Measurements from ENCODE around the gene CHST12. TPM values are rescaled to one million over a fixed set of nuclear protein-coding genes. Genes with fewer than 3 reads are reported as not detected.
"Not testable (repeated sequence)": the region's sequence is repeated elsewhere in the genome, so short reads cannot be mapped to it uniquely, and the experiment has no call there.

The CHST12 gene
- total RNA-seq, 1 experiment from 2014 or later: 5.9 TPM

- DNase-seq (ENCODE audit: low read depth): peak; percentile 52
Observed at GRCh38 chr7:2403718-2404648, 572 bp downstream of the CHST12 start.

- no peak for DNase-seq (ENCODE audit: low read depth)
Observed at GRCh38 chr7:2404714-2405119, 1.3 kb downstream of the CHST12 start.

DNA sequence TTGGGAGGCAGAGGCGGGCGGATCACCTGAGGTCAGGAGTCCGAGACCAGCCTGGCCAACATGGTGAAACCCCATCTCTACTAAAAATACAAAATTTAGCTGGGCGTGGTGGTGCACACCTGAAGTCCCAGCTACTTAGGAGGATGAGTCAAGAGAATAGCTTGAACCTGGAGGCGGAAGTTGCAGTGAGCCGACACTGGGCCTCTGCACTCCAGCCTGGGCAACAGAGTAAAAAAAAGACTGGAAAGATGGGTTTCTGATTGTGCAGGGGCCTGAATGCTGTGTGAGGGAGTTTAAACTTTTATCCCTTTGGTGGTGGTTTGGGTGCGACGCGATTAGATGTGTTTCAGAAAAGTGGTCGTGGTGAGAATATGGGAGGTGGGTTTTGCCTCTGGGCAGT is 1.8 kb downstream of the CHST12 start:
- DNase-seq (ENCODE audit: low read depth): no peak

GRCh38 chr7:2405601-2406345 is 2.4 kb downstream of the CHST12 start:
- DNase-seq (ENCODE audit: low read depth): no peak

- DNase-seq (ENCODE audit: low read depth): no peak
Observed at GRCh38 chr7:2409745-2410414, 6.5 kb downstream of the CHST12 start.

GRCh38 chr7:2411049-2411448 is 7.6 kb downstream of the CHST12 start:
- no peak for DNase-seq (ENCODE audit: low read depth)

GRCh38 chr7:2411815-2412586 is 8.6 kb downstream of the CHST12 start:
- no peak for DNase-seq (ENCODE audit: low read depth)

DNA sequence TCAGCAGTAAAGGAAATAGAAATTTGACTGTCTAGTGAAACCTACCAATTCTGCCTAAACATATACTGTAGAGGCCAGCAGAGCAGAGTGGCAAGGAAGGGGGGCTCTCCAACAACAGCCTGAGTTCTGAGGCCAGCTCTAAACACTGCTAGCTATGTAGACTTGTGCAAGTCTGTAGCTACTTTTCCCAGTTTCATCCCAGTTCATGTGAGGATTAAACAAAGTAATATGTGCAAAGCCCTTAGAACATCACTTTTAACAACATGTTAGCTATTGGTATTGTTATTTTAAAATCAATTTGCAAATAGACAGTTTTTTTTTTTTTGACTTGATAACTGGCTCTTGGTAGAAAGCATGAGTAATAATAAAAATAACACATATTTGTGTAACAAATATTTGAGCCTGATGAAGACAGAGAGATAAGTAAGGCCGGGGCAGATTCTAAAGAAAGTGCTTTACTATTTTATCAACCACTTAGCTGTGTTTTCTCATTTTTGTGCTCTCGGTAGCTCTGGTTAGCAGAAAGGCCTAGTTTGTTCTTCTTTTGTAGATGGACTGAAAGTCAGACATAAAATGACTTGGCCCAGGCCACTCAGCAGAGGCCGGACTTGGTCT is 9.3 kb downstream of the CHST12 start:
- no peak for DNase-seq (ENCODE audit: low read depth)

DNA sequence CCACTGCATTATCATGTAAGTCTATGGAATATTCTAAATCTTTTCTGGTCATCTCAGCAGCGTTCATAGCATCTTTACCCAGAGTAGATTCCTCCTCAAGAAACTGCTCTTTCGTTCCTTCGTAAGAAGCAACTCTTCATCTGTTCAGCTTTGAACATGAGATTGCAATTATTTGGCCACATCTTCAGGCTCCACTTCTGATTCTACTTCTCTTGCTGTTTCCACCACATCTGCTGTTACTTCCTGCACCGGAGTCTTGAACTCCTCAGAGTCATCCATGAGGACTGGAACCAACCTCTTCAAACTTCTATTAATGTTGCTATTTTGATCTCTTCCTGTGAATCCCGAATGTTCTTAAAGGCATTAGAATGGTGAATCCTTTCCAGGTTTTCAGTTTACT is 12.7 kb downstream of the CHST12 start:
- no peak for DNase-seq (ENCODE audit: low read depth)

- no peak for DNase-seq (ENCODE audit: low read depth)
Observed at GRCh38 chr7:2416650-2417049, 13.2 kb downstream of the CHST12 start.

- DNase-seq (ENCODE audit: low read depth): not testable (repeated sequence)
Observed at GRCh38 chr7:2417178-2417577, 13.8 kb downstream of the CHST12 start.

DNA sequence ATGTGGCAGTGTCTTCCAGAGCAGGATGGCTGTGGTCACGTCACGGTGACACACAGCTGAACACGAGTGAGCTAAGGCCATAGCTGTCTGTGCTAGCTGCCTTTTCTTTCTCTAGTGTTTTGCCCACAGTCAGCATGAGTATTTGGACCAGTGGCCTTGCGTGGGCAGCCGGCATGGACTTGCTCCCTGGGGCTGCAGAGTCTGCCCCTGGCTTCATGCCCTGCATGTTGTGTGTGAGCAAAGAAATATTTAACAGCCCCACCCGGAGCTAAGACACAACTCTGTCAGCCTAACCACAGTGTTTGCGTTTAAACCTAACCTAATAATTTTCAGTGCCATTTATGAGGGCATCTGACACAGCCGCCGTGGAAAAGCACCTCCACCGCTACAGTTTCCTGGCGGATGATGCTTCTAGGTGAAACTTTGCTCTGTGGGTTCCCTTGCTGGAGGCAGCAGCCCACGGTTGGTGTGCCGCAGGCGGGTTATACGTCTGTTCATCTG is 14.6 kb downstream of the CHST12 start:
- no peak for DNase-seq (ENCODE audit: low read depth)

GRCh38 chr7:2420216-2420933 is 17.0 kb downstream of the CHST12 start:
- DNase-seq (ENCODE audit: low read depth): no peak

- DNase-seq (ENCODE audit: low read depth): no peak
Observed at GRCh38 chr7:2421943-2422310, 18.5 kb downstream of the CHST12 start.

GRCh38 chr7:2425749-2426148 is 22.3 kb downstream of the CHST12 start:
- no peak for DNase-seq (ENCODE audit: low read depth)

GRCh38 chr7:2431260-2431867 is 28.0 kb downstream of the CHST12 start:
- DNase-seq (ENCODE audit: low read depth): no peak

- no peak for DNase-seq (ENCODE audit: low read depth)
Observed at GRCh38 chr7:2432910-2433712, 29.7 kb downstream of the CHST12 start.

DNA sequence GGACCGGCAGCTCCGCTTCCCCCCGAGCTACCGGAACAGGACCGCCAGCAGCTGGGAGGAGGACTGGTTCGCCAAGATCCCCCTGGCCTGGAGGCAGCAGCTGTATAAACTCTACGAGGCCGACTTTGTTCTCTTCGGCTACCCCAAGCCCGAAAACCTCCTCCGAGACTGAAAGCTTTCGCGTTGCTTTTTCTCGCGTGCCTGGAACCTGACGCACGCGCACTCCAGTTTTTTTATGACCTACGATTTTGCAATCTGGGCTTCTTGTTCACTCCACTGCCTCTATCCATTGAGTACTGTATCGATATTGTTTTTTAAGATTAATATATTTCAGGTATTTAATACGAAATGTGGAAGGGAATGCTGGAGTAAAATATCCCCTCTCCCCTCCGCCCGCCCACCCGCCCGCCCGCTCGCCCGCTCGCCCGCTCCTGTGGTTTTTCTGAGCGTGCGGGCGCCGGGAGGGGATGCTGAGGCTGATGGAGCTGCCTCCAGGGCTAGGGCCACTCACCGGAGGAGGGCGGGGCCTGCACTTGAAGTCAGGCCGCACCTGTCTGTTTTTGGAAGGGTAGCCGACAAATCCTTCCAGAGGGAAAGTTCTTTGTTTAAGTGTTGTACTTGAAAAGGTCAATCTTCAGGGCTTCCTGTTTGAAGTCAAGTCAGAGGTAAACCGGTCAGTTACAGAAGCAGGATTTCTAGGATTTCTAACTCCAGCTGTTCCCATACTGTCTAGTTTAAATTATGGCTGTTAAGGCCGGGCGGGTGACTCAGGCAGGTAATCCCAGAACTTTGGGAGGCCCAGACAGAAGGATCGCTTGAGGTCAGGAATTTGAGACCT is 30.5 kb downstream of the CHST12 start:
- no peak for DNase-seq (ENCODE audit: low read depth)
